NCI-H524 (cell line): ENCODE measurements around the gene NDOR1.

Source experiments
- DNase-seq, 2 experiments: peaks; one replicate each; lab custom pipeline; 2025; lab: John Stamatoyannopoulos, UW

The NDOR1 gene

DNA sequence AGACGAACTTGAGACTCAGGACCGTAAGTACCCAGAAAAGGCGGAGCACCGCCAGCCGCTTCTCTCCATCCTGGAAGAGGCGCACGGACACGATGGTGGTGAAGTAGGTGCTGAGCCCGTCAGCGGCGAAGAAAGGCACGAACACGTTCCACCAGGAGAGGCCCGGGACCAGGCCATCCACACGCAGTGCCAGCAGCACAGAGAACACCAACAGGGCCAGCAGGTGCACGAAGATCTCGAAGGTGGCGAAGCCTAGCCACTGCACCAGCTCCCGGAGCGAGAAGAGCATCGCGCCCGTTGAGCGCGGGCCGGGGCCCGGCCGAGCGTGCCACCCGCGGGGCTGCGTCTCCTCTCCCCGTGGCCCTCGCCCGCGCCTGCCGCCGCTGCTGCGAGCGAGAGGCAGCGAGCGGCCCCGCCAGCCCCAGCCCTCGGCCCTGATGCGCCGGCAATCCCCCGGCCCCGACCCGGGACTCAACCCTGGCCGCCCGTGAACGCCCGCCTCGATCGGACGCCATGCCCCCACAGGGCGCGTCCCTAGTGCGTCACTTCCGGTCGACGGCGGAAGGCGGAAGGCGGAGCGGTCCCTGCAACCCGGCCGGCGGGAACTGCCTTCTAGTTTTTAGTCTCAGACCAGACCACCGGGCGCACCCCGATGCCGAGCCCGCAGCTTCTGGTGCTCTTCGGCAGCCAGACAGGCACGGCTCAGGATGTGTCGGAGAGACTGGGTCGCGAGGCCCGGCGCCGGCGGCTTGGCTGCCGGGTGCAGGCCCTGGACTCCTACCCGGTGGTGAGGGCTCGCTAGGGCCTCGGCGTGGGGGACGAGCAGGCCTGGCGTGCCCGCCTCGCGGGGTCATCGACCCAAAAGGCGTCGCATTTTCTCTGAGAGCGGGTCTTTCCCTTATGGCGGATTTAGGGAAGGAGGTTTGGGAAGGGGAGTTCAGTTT is at the start of gene NDOR1, which contains the start of gene TMEM203:
NDOR1 (plus strand) TSS at position 575 of the 944 bp plus-strand sequence; CDS start at position 653, 78 bp downstream.
TMEM203 (minus strand) TSS at position 523 of the 944 bp plus-strand sequence; CDS start at position 289, 234 bp downstream.
- DNase-seq = peak; percentile 44 to 79

DNA sequence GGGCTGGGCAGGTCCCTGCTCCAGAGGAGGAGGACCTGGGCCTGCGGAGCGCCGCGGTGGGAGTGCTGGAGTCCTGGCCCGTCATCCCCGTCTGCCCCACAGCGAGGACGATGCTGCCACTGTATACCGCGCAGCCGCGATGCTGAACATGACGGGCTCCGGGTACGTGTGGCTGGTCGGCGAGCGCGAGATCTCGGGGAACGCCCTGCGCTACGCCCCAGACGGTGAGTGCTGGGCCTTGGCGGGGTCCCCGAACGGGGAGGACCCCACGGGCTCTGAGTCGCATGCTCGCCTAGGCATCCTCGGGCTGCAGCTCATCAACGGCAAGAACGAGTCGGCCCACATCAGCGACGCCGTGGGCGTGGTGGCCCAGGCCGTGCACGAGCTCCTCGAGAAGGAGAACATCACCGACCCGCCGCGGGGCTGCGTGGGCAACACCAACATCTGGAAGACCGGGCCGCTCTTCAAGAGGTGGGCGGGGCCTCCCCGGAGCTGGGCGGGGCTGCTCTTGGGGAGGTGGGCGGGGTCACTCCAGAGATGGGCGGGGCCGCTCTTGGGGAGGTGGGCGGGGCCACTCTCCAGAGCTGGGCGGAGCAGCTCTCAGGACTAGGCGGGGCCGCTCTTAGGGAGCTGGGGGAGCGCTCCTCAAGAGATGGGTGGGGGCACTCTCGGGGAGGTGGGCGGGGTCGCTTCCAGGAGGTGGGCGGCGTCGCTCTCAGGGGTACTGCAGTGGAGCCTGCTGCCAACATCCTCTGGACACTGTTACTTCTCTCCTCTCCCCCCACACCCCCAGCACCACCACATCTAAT is 48.7 kb upstream of the NDOR1 start:
- no peak for DNase-seq

DNA sequence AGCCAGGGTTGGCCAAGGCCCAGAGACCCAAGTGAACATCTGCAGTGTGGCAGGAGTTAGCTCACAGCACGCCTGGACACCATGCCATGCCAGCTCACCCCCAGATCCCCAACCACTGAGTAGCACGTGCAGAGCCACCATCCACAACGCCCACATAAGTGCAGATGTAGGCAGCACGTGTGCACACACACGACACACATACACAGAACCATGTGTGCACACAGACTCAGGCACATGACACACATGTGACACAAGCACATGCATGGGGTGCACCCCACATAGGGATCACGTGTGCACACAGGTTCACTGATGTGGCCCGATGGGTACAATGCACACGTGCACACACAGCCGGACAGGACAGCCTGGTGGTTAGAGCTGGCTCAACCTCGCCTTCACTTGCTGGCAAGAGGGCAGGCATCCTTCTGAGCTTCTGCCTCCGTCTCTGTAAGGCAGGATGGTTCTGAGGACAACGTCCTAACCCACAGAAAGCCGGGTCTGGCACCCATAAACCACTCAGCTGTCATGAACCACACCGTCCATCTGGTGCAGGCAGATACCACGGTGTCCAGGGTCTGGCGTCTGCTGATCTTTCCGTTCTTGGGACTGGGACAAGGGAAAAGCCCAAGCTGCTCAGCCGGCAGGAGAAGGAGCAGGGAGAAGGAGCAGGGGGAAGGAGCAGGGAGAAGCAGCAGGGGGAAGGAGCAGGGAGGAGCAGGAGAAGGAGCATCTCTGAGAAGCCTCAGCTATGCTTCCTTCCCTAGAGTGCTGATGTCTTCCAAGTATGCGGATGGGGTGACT is 47.7 kb upstream of the NDOR1 start:
- DNase-seq = peak in 1 of 2 experiments; percentile 54

DNA sequence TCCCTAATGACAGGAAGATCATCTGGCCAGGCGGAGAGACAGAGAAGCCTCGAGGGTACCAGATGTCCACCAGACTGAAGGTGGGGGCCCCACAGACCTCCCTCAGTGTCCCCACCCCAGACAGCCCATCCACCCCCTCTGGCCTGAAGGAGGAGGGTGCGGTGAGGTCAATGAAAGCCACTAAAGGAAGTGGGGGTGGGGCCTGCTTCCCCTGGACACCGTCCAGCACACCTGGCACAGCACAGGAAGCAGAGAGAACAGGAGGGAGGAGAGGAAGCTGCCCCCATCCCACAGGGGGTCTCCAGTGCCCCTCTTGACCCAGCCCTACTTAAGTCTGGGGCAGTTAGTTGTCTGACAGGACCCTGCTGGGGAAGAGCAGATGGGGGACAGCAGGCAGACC is 46.9 kb upstream of the NDOR1 start:
- no peak for DNase-seq

DNA sequence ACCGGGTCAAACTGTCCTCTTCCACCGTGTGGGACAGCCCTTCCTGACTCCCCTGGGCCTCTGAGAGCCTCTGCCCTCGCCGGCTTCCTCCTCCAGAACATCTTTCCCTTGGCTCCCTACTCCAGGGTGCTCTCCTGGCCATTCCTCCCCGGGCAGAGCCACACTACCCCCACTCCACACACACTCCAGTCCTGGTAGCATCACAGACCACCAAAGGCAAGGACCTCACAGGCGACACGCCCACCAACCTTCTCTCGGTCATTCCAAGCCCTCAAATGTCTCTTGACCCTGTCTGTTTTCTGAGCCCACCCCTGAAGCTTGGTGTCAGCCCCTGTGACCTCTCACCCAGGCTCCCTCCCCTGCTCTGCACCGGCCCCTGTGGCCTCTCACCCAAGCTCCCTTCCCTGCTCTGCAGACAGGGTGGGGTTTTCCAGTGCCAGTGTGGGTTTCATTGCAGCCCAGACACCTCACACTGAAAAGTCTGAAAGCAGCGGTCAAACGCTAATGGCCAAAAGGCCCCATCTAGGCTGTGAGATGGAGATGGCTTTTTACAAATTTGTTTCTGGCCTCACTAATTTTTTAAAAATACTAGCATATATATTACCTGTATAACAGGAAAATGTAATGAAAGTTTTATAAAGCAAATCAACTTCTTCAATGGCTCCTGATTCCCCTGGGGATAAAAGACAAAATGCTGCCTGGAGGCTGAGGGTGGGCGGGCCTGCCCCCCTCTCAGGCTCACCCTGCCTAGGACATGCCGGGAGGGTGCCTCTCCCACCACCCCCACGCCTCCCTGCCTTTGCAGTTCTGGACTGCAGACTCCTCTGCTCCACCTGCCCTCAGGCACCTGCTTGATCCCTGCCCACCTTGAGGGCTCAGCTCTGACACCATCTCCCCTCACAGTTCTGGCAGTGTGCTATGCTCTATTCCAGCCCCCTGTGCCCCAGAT is 46.1 kb upstream of the NDOR1 start:
- DNase-seq = no peak

DNA sequence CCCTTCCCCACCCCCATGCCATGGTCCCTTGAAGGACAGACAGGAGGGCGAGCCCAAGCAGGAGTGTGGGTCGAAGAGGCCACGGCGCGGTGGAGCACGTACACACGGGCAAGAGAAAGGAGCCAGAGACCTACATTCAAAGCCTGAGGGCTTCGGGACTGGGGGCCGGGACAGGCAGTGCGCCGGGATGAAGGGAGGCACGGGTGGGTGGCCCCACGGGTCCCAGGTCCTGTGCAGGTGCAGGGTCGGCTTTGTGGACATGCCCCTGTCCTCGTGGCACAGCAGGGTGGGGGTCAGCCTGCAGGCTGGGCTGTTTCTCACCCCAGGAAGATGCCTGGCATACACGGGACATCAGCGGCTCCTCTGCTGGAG is 45.5 kb upstream of the NDOR1 start:
- DNase-seq = no peak

DNA sequence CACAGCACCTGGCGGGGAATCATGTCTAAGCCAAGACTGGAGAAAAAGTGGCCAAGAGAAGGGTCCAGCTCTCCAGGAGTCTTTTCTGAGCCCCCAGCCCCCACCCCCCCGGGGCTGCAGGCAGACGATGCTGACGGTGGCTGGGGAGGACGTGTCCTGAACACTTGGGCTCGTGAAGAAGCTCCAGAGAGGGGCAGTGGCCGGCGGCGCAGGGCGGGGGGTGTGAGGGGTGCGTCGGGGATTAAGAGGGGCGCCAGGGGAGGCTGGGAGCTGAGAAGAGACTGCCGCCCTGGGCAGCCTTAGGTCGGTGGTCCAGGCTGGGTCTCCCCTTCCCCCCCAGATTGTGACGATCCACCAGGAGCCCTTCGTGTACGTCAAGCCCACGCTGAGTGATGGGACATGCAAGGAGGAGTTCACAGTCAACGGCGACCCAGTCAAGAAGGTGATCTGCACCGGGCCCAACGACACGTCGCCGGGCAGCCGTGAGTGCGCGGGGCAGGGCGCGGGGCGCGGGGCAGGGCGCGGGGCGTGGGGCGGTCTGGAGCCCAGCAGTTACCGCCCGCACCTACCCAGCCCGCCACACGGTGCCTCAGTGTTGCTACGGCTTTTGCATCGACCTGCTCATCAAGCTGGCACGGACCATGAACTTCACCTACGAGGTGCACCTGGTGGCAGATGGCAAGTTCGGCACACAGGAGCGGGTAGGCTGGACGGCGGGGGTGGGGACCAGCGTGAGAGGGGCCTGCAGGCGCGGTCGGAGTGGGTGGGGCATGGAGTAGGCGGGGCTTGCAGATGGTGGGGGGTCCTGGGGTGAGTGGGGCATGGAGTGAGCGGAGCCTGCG is 44.6 kb upstream of the NDOR1 start:
- no peak for DNase-seq

DNA sequence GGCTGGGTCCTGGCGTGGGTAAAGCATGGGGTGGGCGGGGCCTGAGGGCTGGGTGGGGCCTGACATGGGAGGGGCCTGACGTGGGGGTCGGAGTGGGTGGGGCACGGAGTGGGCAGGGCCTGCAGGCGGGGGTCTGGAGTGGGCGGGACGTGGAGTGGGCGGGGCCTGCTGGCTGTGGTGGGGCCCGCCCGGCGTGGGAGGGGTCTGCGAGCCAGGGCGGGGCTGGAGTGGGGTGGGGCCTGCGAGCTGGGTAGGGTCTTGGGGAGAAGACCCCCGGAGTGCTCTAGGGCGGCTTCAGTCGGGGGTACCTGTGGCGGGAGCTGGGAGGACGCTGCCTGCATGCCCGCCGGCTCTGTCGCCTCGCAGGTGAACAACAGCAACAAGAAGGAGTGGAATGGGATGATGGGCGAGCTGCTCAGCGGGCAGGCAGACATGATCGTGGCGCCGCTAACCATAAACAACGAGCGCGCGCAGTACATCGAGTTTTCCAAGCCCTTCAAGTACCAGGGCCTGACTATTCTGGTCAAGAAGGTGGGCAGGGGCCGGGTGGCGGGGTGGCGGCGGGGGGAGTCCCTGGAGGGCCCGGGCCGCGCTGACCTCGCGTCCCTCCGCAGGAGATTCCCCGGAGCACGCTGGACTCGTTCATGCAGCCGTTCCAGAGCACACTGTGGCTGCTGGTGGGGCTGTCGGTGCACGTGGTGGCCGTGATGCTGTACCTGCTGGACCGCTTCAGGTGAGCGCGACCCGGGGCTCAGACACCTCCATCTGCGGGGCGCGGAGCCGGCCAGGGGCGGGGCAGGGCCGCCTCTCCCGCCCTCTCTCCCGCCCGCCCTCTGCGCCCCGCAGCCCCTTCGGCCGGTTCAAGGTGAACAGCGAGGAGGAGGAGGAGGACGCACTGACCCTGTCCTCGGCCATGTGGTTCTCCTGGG is 43.7 kb upstream of the NDOR1 start:
- no peak for DNase-seq

DNA sequence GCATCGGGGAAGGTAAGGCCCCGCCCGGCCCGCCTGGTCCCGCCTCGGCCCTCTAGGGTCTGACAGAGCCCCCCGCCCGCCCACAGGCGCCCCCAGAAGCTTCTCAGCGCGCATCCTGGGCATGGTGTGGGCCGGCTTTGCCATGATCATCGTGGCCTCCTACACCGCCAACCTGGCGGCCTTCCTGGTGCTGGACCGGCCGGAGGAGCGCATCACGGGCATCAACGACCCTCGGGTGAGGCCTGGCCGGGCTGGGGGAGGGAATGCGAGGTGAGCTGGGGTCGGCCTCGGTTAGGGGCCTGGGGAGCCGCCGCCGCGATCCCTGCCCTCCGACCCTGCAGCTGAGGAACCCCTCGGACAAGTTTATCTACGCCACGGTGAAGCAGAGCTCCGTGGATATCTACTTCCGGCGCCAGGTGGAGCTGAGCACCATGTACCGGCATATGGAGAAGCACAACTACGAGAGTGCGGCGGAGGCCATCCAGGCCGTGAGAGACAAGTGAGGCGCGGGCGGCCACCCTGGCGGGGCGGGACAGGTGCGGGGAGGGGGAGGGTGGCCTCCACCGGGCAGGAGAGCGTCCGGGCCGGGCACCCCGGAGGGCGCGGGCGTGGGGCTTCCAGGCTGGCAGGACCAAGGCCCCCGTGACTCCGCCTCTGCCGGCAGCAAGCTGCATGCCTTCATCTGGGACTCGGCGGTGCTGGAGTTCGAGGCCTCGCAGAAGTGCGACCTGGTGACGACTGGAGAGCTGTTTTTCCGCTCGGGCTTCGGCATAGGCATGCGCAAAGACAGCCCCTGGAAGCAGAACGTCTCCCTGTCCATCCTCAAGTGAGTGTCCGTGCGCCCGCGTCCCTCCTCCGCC is 42.8 kb upstream of the NDOR1 start:
- DNase-seq = no peak

DNA sequence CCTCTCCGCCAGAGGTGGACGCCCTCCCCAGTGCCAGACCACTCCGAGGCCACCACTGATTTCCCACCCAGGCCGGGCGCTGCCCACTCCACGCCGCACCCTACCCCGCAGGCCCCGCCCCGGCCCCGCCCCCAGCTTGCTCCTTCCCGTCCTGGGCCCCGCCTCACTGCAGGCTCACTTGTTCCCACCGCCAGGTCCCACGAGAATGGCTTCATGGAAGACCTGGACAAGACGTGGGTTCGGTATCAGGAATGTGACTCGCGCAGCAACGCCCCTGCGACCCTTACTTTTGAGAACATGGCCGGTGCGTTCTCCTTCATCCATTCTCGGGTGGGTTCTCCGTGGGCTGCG is 42.2 kb upstream of the NDOR1 start:
- no peak for DNase-seq

DNA sequence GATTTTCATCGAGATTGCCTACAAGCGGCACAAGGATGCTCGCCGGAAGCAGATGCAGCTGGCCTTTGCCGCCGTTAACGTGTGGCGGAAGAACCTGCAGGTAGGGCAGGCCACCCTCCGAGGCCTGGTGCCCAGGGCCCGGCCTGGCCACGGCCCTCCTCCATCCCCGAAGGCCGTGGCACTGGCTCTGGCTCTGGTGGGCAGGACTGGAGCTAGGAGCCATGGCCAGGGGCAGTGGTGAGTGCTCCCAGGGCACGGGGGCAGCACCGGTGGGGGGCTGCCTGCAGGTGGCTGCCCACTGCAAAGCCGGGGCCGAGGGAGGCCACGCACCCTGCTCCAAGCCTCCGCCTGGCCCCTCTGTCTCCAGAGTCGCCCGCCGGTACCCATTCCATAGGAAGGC is 41.7 kb upstream of the NDOR1 start:
- DNase-seq = no peak

DNA sequence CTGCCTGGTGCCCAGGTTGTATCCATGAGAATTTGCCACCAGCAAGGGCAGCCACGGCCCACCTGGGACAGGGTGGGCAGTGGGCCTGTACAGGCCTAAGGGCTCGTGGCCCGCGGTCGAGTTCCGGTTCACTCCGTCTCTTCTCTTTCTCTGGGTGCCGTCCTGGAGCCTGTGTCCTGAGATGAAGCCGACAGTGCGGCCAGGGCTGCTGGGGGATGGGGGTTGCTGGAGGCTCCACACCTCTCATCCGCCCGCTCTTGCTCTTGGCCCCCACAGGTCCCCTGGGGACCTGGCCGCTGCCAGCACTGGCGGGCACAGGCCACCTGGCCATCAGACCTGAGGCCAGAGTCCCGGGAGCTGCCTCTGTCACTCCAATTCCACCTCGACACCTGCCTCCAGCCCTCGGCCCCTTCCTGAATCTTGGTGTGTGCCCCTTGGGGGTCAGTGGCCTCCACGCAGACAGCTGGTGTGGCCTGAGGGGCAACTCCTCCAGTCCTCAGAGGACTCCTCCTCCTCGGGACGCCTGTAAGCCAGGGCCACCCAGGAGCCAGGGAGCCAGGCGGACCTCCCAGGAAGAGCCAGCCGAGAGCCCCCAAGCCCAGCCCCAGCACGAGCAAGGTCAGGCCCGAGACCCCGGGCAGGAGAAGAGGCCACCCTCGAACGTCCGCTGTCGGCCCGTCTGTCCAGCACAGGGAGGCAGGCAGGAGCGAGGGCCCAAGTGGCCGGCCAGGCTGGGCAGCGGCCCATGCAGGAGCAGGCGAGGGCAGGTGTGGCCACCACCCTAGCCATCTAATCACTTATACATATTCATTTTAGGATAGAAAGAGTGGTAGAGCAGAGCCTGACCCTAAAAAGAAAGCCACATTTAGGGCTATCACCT is 40.9 kb upstream of the NDOR1 start:
- no peak for DNase-seq

DNA sequence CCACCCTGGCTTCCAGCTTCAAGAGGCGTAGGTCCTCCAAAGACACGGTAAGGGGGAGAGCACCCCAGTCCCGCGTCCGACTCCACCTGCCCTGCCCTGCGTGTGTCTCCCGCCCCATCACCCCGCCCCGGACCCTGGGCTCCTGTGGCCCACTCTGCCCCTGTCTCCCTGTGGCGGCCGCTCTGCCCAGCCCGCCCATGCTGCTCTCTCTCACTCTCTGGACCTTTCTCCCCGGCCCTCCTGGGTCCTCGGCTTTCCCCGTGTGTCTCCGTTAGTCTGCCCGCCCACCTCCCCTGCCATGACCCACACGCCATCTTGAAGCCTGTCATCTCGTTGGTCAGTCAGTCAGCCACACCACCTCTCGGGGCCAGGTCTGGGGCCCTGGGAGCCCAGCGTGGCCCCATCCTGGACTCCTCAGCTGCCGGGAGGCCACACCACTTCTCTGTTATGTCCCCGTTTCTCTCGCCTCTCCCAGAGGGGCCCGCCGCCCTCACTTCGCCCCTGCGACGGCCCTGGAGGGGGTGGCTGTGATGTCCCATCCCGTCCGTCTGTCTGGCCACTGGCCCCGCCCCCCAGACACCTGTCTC is 40.2 kb upstream of the NDOR1 start:
- DNase-seq = no peak

DNA sequence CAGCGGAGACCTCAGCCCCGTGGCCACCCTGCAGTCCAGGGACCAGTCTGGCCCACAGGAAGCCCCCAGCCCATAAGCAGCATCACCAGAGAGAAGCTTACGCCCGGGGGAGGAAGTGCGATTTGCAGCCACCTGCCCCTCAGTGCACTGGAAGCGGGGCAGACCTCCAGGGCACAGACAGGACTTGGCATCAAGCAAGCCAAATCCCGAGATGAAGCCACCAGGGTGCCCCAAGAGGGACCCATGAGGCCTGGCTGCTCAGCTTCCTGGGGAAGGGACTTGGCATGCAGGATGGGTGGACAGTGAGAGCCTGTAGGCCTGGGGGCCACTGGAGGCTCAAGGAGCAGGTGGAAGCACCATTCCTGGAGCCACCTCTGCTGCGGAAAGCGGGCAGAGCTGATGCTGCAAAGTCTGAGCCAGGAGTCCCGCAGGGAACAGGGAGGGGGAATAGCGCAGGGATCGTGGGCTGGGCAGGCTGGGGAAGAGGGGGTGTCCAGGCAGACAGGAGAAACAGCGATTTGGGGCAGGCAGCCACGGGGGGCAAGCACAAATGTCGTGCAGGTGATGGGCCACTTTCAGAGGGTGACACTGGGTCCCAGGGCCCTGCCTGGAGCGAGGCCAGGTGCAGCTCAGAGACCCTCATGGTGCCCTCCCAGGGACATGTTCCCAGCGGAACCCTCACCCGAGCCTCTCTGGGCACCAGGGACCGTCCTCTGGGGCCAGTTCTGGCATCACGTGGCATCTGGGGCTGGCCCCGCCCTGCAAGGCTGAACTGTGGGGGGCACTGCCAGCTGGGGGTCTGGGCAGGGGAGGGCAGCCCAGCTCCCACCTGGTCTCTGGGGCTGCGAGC is 38.9 kb upstream of the NDOR1 start:
- no peak for DNase-seq

DNA sequence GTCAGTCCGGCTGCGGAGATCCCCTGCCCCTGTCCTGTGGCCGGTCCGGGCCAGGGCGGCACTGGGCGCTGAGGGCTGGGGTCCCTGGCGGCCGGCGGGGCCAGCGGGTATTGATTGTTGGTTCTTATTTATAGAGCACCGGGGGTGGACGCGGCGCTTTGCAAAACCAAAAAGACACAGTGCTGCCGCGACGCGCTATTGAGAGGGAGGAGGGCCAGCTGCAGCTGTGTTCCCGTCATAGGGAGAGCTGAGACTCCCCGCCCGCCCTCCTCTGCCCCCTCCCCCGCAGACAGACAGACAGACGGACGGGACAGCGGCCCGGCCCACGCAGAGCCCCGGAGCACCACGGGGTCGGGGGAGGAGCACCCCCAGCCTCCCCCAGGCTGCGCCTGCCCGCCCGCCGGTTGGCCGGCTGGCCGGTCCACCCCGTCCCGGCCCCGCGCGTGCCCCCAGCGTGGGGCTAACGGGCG is 38.2 kb upstream of the NDOR1 start:
- DNase-seq = peak; percentile 27 to 33
